ENCODE data around the gene AS3MT. TPM values are rescaled to one million over a fixed set of nuclear protein-coding genes. Genes with fewer than 3 reads are reported as not detected.

Gene AS3MT
- 1 to 10 TPM in 3 of 4 donors, not detected in 1; 2.2 to 4.0 (median 2.6) TPM for total RNA-seq

- no peak for TF ChIP-seq CTCF (IDR thresholded peaks at IDR 0.05; ENCODE audit: low read depth)
Observed at GRCh38 chr10:102869258-102870198, at the start of gene AS3MT. TSS of gene AS3MT (plus strand) at chr10:102869470. CDS start at chr10:102869593, 123 bp downstream.

- no peak for TF ChIP-seq CTCF (IDR thresholded peaks at IDR 0.05; ENCODE audit: low read depth)
Observed at GRCh38 chr10:102822222-102822621, 47.0 kb upstream of the AS3MT start.

GRCh38 chr10:102824664-102825063 lies 44.6 kb upstream of the AS3MT start:
- TF ChIP-seq CTCF (IDR thresholded peaks at IDR 0.05; ENCODE audit: low read depth), result no peak

GRCh38 chr10:102826148-102826796 lies 43.0 kb upstream of the AS3MT start:
- TF ChIP-seq CTCF (IDR thresholded peaks at IDR 0.05; ENCODE audit: low read depth), result no peak

GRCh38 chr10:102827597-102827975 lies 41.7 kb upstream of the AS3MT start:
- TF ChIP-seq CTCF (IDR thresholded peaks at IDR 0.05; ENCODE audit: low read depth), result no peak

GRCh38 chr10:102831322-102832071 lies 37.8 kb upstream of the AS3MT start:
- no peak for TF ChIP-seq CTCF (IDR thresholded peaks at IDR 0.05; ENCODE audit: low read depth)

Measured in subcutaneous adipose tissue (tissue), 4 donors.